ENCODE measurements around the gene CEP131.

CEP131 gene

GRCh38 chr17:81252326-81252986 is 29.7 kb upstream of the CEP131 start:
- no peak for DNase-seq (ENCODE audit: extremely low read depth in 1 of 2, low read depth in 1 of 2)

DNA sequence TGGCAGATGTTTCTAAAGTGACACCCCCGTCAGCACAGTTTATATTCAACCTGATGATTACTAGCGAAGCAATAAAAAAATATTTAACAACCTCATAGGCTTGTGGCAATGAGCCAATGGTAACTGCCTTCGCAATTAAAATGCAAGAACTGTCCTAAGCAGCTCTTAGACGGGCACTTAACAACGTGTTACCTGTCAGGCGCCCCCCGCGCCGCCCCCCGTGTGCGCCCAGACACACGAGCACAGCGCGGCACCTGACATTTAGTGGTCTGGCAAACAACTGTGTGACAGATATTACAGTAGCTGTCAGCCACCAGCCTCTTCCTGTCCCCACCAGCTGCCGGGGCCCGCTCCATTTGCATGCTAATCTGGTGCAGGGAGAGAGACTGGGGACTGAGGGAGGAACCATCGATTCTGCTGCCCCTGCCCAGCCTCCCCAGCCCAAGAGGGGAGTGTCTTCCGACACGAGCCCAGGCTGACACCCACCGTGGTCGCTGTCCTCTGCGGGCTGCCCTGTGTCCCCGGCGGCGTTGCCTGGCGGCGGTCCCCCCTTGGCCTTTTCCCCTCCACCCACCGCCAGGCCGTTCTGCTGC is 29.0 kb upstream of the CEP131 start:
- DNase-seq (ENCODE audit: extremely low read depth in 1 of 2, low read depth in 1 of 2) = no peak

DNA sequence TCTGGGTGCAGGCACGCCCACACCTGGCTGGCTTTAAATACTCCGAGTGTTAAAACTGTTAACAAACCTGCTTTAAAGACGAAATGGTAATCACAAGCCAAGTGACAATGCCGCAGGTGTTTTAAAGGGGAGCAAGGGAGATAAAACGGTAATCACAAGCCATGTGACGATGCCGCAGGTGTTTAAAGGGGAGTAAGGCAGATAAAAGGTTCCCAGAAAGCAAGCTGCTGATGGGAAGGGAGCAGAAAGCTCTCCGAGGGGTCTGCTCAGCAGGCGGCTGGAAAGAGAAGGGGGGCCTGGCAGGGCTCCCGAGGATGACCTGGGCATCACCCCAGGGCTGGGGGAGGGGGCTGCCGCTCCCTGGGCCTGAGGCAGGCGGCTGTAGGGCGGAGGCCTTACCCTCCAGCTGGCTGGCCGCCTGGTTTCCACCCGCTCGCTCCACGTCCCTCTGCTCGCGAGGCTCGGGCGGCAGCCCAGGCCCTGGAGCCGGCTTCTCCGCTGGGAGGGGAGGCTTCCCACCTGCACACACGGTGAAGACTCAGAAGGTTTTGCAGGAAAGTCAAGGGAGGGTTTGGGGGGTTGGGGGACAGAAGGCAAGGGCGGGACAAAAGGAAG is 28.4 kb upstream of the CEP131 start:
- DNase-seq (ENCODE audit: extremely low read depth in 1 of 2, low read depth in 1 of 2) = no peak

DNA sequence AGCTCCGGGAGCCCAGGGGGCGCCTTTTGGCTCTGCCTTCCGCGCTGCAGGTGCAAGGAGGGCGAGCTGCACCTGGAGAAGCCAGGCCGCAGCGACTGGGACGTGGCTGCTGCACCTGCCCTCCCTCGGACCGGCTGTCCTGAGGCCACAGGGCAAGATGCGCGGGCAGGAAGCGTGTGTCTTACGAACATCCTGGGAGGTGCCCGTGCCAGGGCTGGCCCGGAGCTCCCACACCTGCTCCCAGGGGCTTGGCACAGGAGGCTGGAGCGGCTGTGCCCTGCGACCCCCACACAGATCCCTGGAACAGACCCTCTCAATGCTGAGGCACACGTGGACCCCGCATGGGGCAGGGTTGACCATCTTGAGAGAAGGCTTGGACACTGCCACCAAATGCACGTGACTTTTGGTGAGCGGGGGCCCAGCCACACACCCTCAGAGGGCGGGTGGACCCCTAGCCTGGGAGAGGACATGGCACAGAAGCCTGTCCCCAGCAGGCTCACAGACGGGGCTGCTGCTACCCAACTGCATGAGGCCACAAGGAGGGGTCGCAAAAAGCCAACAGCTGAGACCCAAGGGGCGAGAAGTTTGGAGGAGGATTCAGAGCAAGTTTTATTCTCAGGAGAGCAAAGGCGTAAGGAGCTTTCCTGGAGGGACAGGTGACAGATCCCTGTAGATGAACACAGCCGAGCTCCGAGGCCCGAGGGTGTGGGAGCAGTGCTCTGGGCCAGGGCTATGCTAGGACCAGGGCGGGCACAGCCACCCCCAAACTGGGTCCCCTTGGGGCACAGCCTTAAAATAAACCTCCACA is 27.7 kb upstream of the CEP131 start:
- no peak for DNase-seq (ENCODE audit: extremely low read depth in 1 of 2, low read depth in 1 of 2)

- DNase-seq (ENCODE audit: extremely low read depth in 1 of 2, low read depth in 1 of 2) = no peak
These were observed 26.7 kb upstream of the CEP131 start for GRCh38 chr17:81249223-81250040.

GRCh38 chr17:81248649-81249048 is 25.9 kb upstream of the CEP131 start:
- no peak for DNase-seq (ENCODE audit: extremely low read depth in 1 of 2, low read depth in 1 of 2)

DNA sequence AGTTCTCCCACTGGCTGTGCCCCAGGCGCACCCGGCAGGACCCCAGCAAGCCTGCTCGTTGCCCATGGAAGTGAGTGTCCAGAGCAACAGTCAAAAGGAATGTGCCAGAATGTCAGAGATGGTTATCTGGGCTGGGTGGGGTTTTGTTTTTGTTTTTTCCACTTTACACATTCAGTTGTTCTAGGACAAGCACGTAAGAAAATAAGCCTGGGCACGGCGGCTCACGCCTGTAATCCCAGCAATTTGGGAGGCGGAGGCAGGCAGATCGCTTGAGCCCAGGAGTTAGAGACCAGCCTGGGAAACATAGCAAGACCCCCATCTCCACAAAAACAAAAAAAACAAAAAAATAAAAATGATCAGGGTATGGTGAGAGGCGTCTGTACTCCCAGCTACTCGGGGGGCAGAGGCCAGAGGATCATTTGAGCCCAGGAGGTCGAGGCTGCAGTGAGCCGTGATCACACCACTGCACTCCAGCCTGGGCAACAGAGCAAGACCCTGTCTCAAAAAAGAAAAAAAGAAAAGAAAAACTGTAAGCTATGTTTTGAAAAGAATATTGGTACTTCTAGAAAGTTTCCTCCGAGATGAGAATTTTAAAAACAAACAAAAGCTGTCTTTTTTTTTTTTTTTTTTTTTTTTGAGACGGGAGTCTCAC is 24.7 kb upstream of the CEP131 start:
- no peak for DNase-seq (ENCODE audit: extremely low read depth in 1 of 2, low read depth in 1 of 2)

DNA sequence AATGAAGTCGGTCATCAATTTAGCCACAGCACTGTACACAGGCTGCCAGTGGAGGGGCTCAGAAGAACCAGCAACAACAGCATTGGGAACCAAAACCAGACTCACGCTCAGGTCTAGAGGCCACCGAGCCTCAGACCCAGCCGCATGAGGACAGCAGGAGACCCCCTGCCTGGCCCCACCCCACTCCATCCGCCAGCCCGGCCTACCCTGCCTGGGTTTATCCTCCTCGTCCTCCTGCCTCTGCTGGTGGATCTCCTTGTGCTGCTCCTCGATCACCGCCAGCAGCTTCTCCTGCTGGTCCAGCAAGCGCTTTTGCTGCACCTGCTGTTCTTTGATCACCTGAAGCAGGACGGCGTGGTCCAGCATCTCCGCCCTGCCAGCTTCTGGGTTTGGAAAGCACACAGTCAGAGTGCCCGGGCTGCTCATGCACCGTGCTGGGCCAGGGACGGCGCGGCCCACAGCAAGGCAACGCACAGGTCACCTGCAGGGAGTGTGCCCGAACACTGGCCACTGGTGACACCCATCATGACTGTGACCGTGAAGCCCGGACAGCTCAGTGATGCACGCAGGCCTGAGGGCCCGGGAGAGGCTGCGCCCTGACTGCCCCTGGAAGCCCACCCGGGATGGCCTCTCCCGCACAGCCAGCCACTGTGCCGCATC is 24.0 kb upstream of the CEP131 start:
- no peak for DNase-seq (ENCODE audit: extremely low read depth in 1 of 2, low read depth in 1 of 2)

GRCh38 chr17:81246343-81246670 is 23.5 kb upstream of the CEP131 start:
- no peak for DNase-seq (ENCODE audit: extremely low read depth in 1 of 2, low read depth in 1 of 2)

DNA sequence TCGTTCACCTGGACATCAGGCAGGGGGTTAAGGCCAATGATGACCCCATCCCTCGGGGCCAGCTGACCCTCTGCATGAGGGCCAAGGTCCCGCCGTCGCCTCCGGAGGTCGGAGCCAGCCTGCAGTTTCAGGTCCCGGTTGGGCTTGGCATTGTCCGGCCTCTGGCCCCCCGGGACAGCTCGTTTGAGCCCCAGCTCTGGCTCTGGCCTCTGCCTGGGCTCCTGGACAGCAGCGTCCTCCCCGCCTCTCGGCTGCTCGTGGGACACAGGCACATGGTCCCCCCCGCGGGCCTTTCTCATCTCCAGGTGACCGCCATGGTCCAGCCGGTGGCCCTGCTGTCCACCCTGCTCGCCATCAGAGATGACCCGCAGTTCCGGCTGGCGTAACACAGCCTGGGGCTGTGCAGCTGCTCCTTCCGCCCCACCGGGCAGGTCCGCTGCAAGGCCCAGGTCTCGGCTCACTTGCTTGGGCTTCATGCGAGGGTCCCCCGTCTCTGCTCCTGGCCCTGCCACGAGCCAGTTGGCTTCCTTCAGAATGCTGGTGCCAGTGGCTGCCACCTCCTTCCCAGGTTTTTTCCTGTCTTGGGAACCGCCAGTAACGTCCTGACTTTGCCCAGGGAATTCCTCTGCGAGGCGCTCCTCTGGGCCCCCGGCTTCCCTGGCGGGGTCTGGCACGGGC is 23.0 kb upstream of the CEP131 start:
- no peak for DNase-seq (ENCODE audit: extremely low read depth in 1 of 2, low read depth in 1 of 2)

DNA sequence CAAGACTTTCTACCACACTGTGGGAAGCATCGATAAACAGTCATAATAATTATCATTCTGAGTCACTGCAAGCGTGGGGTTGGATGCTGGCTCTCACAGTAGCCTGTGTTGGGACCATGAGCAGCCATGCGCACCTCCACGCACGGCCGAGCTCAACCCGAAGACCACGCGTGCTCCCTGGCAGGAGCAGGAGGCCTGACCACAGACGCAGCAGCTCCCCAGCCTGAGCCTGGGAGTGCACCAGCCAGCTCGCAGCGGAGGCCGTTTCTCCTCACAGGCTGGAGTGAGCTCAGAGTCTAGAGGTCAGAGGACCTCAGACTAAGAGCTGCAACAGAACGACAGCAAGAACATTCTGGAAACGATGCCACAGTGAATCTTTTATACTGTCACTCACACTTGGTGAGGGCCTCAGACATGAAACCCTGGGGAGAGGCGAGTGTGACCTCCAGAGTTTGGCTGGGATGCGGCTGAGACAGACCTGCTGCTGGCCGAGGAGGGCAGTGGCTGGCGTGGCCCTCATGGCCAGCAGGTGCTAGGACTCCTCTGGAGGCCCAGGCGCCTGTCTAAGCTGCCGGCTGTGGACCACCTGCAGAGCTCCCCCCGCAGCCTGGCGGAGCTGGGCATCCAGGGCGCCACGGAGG is 22.4 kb upstream of the CEP131 start:
- DNase-seq (ENCODE audit: extremely low read depth in 1 of 2, low read depth in 1 of 2) = no peak

- DNase-seq (ENCODE audit: extremely low read depth in 1 of 2, low read depth in 1 of 2) = no peak
These were observed 21.7 kb upstream of the CEP131 start for GRCh38 chr17:81244358-81245023.

DNA sequence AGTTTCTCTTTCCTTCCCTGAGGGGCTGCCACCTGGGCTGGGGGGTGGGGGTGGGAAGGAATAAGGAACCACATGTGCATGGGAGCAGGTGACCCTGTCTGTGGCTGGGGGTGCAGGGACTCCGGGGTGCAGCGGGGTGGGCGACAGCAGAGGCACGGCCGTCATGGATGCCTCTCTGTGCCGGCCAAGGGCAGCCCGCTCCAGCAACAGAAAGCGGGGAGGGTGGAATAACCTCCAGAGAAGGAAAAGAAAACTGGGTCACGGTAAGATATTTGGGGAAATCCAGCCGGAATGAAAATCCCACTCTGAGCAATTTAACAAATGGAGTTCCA is 20.5 kb upstream of the CEP131 start:
- no peak for DNase-seq (ENCODE audit: extremely low read depth in 1 of 2, low read depth in 1 of 2)

DNA sequence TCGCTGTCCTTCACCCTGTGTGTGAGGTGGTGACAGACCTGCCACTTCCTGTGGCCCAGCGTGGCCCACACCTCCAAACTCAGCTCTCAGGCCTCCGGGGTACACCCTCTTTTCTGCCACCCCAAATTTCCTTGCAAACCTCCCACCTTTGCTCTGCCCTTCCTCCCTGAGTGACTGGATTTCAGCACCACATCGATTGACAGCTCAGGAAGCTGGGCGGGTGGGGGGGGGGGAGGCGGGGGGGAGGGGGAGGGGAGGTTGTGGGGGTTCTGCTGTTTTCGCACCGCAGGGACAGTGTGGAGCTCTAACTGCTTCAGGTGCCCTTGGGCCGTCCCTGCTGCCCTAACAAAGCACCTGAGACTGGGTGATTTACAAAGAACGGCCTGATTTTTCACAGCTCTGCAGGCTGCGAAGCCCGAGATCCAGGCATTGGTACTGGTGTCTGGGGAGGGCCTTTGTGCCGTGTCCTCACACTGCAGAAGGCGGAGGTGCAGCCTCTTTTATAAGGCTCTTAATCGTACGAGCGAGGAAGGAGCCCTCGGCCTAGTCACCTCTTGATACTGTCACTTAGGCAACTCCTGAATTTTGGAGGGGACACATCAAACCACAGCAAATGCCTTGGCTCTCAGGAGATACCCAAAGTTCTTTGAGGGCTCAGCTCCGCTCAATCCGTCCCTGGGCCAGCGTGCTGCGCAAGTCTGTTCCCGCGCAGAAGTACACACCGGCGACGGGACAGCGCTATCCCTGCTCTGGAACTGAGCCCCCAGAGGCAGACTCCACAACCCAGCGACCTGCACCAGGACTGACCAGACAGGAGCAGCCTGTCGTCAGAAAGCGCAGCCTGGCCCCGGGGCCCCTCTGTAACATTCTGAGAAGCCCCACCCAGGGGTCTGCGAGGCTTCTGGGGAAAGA is 19.9 kb upstream of the CEP131 start:
- no peak for DNase-seq (ENCODE audit: extremely low read depth in 1 of 2, low read depth in 1 of 2)

GRCh38 chr17:81241648-81242420 is 19.1 kb upstream of the CEP131 start:
- peak in 1 of 2 donors; percentile 49 for DNase-seq (ENCODE audit: extremely low read depth in 1 of 2, low read depth in 1 of 2)

DNA sequence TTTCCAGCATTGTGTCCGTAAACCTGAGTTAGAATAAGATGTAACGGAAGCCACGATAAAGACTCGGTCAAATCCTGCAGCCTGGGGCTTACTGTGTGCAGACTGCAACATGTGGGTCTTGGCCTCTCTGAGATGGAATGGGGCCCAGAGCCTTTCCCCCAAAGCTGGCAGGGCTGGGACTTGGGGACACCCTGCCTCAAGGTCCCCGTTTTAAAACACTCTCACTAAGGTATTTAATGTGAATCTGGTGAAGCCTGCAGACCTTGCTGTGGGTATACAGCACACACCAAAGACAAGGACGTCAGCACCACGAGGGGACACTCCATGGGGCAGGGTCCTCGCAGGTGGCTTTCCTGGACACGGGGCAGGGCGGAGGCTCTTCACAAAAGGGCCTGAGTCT is 18.4 kb upstream of the CEP131 start:
- DNase-seq (ENCODE audit: extremely low read depth in 1 of 2, low read depth in 1 of 2) = no peak

- no peak for DNase-seq (ENCODE audit: extremely low read depth in 1 of 2, low read depth in 1 of 2)
These were observed 18.0 kb upstream of the CEP131 start for GRCh38 chr17:81240761-81241160.

Measured in activated CD8-positive, alpha-beta memory T cell treated with anti-CD3 and anti-CD28 coated beads for 1 hour (primary cell).